Measurements from ENCODE around the gene RPL7A.

DNA sequence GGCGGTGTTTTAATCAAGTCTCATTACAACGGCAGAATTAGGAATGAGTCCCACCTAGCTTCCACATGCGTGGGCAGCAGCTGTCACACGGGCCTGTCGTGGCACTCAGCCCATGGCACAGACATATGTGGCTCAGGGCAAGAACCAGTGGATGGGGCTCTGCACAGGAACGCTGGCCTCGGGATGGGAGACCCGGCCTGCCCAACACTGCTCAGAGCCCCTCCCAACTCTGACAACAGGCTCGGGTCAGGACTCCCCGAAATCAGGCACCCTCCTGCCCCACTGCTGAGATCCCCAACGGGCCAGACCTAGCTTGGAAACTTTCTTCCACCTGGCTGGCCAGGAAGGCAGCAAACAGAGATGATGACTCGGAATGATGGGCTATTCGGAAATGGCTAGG lies 7.1 kb upstream of the RPL7A start:
- TF ChIP-seq, protein P1, sequence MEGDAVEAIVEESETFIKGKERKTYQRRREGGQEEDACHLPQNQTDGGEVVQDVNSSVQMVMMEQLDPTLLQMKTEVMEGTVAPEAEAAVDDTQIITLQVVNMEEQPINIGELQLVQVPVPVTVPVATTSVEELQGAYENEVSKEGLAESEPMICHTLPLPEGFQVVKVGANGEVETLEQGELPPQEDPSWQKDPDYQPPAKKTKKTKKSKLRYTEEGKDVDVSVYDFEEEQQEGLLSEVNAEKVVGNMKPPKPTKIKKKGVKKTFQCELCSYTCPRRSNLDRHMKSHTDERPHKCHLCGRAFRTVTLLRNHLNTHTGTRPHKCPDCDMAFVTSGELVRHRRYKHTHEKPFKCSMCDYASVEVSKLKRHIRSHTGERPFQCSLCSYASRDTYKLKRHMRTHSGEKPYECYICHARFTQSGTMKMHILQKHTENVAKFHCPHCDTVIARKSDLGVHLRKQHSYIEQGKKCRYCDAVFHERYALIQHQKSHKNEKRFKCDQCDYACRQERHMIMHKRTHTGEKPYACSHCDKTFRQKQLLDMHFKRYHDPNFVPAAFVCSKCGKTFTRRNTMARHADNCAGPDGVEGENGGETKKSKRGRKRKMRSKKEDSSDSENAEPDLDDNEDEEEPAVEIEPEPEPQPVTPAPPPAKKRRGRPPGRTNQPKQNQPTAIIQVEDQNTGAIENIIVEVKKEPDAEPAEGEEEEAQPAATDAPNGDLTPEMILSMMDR (conservative IDR thresholded peaks at IDR 0.05; ENCODE audit: low read depth, low read length): no peak
- TF ChIP-seq EZH2 (IDR thresholded peaks at IDR 0.05; ENCODE audit: borderline replicate concordance, low read depth, low read length, poor library complexity, severe bottlenecking): no peak
